ENCODE results near the gene RORB.

The RORB gene

GRCh38 chr9:74726581-74726980, 229.4 kb downstream of the RORB start:
- POLR2A ChIA-PET: no interaction called here
- DNase-seq: no peak

GRCh38 chr9:74728176-74728575, 231.0 kb downstream of the RORB start:
- 92% methylated on average over 5 of the region's 7 CpGs for WGBS (ENCODE audit: insufficient coverage)
- ChIA-PET POLR2A (no interaction called here), CTCF (no interaction called here)
- Histone ChIP-seq H3K27me3 (replicated peaks in 2 of 5; ENCODE audit: control insufficient read depth in 4 of 5, insufficient read depth in 5 of 5, low read length in 4 of 5) (peaks cover 0 to 2% (median 0%) of the 10 kb centered on the region in 5 experiments), H3K4me3 (ENCODE audit: control insufficient read depth in 1 of 7, extremely low read depth in 1 of 7, insufficient read depth in 4 of 7, low read depth in 2 of 7, low read length in 6 of 7) (no peak overlapping the region), H3K27ac (ENCODE audit: insufficient read depth in 1 of 2, low read depth in 1 of 2, low read length in 2 of 2, poor library complexity in 1 of 2, severe bottlenecking in 2 of 2) (no peak overlapping the region), H3K36me3 (ENCODE audit: control insufficient read depth in 4 of 4, insufficient read depth in 4 of 4, low read length in 3 of 4) (no peaks in the 10 kb centered on the region), H3K4me1 (ENCODE audit: control extremely low read depth in 1 of 4, control insufficient read depth in 4 of 4, insufficient read depth in 4 of 4, low read length in 3 of 4) (no peaks in the 10 kb centered on the region), H3K9me3 (ENCODE audit: control extremely low read depth in 1 of 5, control insufficient read depth in 4 of 5, insufficient read depth in 2 of 5, low read depth in 1 of 5, low read length in 4 of 5) (no peaks in the 10 kb centered on the region)
- no peak for DNase-seq

More at GRCh38 chr9:74726581-74726980, 229.4 kb downstream of the RORB start:
- no peaks in the 10 kb centered on the region for H3K9me3 ChIP-seq (ENCODE audit: control extremely low read depth in 1 of 5, control insufficient read depth in 4 of 5, insufficient read depth in 2 of 5, low read depth in 1 of 5, low read length in 4 of 5)
- no peak overlapping the region for H3K27ac ChIP-seq (ENCODE audit: insufficient read depth in 1 of 2, low read depth in 1 of 2, low read length in 2 of 2, poor library complexity in 1 of 2, severe bottlenecking in 2 of 2)
- no peaks in the 10 kb centered on the region for H3K36me3 ChIP-seq (ENCODE audit: control insufficient read depth in 4 of 4, insufficient read depth in 4 of 4, low read length in 3 of 4)
- WGBS (ENCODE audit: insufficient coverage): 100% methylated on average over 2 of the region's 3 CpGs
- CTCF ChIA-PET: interaction anchor here (1.0 kb wide), 1 partner anchor 17 kb away, joined by 3 read pairs; no protein-coding TSS in a partner anchor
- H3K4me1 ChIP-seq (ENCODE audit: control extremely low read depth in 1 of 4, control insufficient read depth in 4 of 4, insufficient read depth in 4 of 4, low read length in 3 of 4): no peaks in the 10 kb centered on the region
- no peak overlapping the region for H3K4me3 ChIP-seq (ENCODE audit: control insufficient read depth in 1 of 7, extremely low read depth in 1 of 7, insufficient read depth in 4 of 7, low read depth in 2 of 7, low read length in 6 of 7)
- peaks cover 0 to 2% (median 0%) of the 10 kb centered on the region in 5 experiments for H3K27me3 ChIP-seq (replicated peaks in 2 of 5; ENCODE audit: control insufficient read depth in 4 of 5, insufficient read depth in 5 of 5, low read length in 4 of 5)

GRCh38 chr9:74729136-74729695, 232.1 kb downstream of the RORB start:
- WGBS (ENCODE audit: insufficient coverage): 84% methylated on average over 9 of the region's 9 CpGs
- no peak overlapping the region for H3K27ac ChIP-seq (ENCODE audit: insufficient read depth in 1 of 2, low read depth in 1 of 2, low read length in 2 of 2, poor library complexity in 1 of 2, severe bottlenecking in 2 of 2)
- ChIA-PET POLR2A (no interaction called here), CTCF (no interaction called here)
- H3K4me1 ChIP-seq (ENCODE audit: control extremely low read depth in 1 of 4, control insufficient read depth in 4 of 4, insufficient read depth in 4 of 4, low read length in 3 of 4): no peaks in the 10 kb centered on the region
- no peak for DNase-seq
- H3K36me3 ChIP-seq (ENCODE audit: control insufficient read depth in 4 of 4, insufficient read depth in 4 of 4, low read length in 3 of 4): no peaks in the 10 kb centered on the region
- no peaks in the 10 kb centered on the region for H3K9me3 ChIP-seq (ENCODE audit: control extremely low read depth in 1 of 5, control insufficient read depth in 4 of 5, insufficient read depth in 2 of 5, low read depth in 1 of 5, low read length in 4 of 5)
- no peak overlapping the region for H3K4me3 ChIP-seq (ENCODE audit: control insufficient read depth in 1 of 7, extremely low read depth in 1 of 7, insufficient read depth in 4 of 7, low read depth in 2 of 7, low read length in 6 of 7)
- peaks cover 0 to 2% (median 0%) of the 10 kb centered on the region in 5 experiments for H3K27me3 ChIP-seq (replicated peaks in 2 of 5; ENCODE audit: control insufficient read depth in 4 of 5, insufficient read depth in 5 of 5, low read length in 4 of 5)

GRCh38 chr9:74735761-74736160, 238.6 kb downstream of the RORB start:
- no peaks in the 10 kb centered on the region for H3K4me1 ChIP-seq (ENCODE audit: control extremely low read depth in 1 of 4, control insufficient read depth in 4 of 4, insufficient read depth in 4 of 4, low read length in 3 of 4)
- H3K36me3 ChIP-seq (ENCODE audit: control insufficient read depth in 4 of 4, insufficient read depth in 4 of 4, low read length in 3 of 4): no peaks in the 10 kb centered on the region
- DNase-seq: no peak
- ChIA-PET CTCF (interaction anchor here (1.0 kb wide), 1 partner anchor 8 kb away, joined by 3 read pairs; no protein-coding TSS in a partner anchor), POLR2A (no interaction called here)
- peaks cover 0 to 4% (median 0%) of the 10 kb centered on the region in 5 experiments for H3K27me3 ChIP-seq (replicated peaks in 2 of 5; ENCODE audit: control insufficient read depth in 4 of 5, insufficient read depth in 5 of 5, low read length in 4 of 5)
- no peak overlapping the region for H3K27ac ChIP-seq (ENCODE audit: insufficient read depth in 1 of 2, low read depth in 1 of 2, low read length in 2 of 2, poor library complexity in 1 of 2, severe bottlenecking in 2 of 2)
- no peak overlapping the region for H3K4me3 ChIP-seq (ENCODE audit: control insufficient read depth in 1 of 7, extremely low read depth in 1 of 7, insufficient read depth in 4 of 7, low read depth in 2 of 7, low read length in 6 of 7)
- WGBS (ENCODE audit: insufficient coverage): 90% methylated on average over 4 of the region's 4 CpGs
- no peaks in the 10 kb centered on the region for H3K9me3 ChIP-seq (ENCODE audit: control extremely low read depth in 1 of 5, control insufficient read depth in 4 of 5, insufficient read depth in 2 of 5, low read depth in 1 of 5, low read length in 4 of 5)

GRCh38 chr9:74736646-74737045, 239.5 kb downstream of the RORB start:
- H3K9me3 ChIP-seq (ENCODE audit: control extremely low read depth in 1 of 5, control insufficient read depth in 4 of 5, insufficient read depth in 2 of 5, low read depth in 1 of 5, low read length in 4 of 5): no peaks in the 10 kb centered on the region
- POLR2A ChIA-PET: no interaction called here
- H3K4me1 ChIP-seq (ENCODE audit: control extremely low read depth in 1 of 4, control insufficient read depth in 4 of 4, insufficient read depth in 4 of 4, low read length in 3 of 4): no peaks in the 10 kb centered on the region
- H3K36me3 ChIP-seq (ENCODE audit: control insufficient read depth in 4 of 4, insufficient read depth in 4 of 4, low read length in 3 of 4): no peaks in the 10 kb centered on the region
- H3K27me3 ChIP-seq (replicated peaks in 2 of 5; ENCODE audit: control insufficient read depth in 4 of 5, insufficient read depth in 5 of 5, low read length in 4 of 5): peaks cover 0 to 4% (median 0%) of the 10 kb centered on the region in 5 experiments
- no peak overlapping the region for H3K27ac ChIP-seq (ENCODE audit: insufficient read depth in 1 of 2, low read depth in 1 of 2, low read length in 2 of 2, poor library complexity in 1 of 2, severe bottlenecking in 2 of 2)
- H3K4me3 ChIP-seq (ENCODE audit: control insufficient read depth in 1 of 7, extremely low read depth in 1 of 7, insufficient read depth in 4 of 7, low read depth in 2 of 7, low read length in 6 of 7): no peak overlapping the region
- no peak for DNase-seq
- 100% methylated on average over 2 of the region's 4 CpGs for WGBS (ENCODE audit: insufficient coverage)
- CTCF ChIA-PET: no interaction called here

DNA sequence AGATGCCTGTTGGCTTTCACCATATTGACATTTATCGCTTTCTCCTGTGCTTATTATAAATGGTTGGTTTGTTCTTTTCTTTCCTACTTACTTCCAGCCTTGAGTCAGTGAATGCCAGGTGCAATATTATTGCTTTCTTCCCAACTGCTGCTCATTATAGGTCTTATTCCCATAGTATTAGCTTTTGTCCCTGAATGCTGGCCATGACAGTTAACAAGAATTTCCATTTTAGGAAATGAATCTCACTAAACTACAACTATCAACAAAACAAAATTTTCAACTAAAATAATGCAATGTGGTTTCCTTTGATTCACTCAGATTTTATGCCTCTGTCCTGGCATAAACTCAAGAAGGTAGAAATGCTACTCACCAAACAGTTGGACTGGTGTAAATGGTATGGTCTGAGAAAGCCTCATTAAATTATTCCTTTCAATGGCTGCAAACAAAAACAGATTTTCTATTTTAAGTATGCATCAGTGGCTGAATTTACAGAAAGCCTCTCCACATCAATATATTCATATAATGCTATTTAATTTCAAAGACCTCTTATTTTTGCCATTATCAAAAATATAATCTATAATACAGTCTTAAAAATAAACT, 245.2 kb downstream of the RORB start:
- Histone ChIP-seq H3K27ac (ENCODE audit: insufficient read depth in 1 of 2, low read depth in 1 of 2, low read length in 2 of 2, poor library complexity in 1 of 2, severe bottlenecking in 2 of 2) (no peak overlapping the region), H3K27me3 (replicated peaks in 2 of 5; ENCODE audit: control insufficient read depth in 4 of 5, insufficient read depth in 5 of 5, low read length in 4 of 5) (peaks cover 0 to 12% (median 8%) of the 10 kb centered on the region in 5 experiments), H3K4me3 (ENCODE audit: control insufficient read depth in 1 of 7, extremely low read depth in 1 of 7, insufficient read depth in 4 of 7, low read depth in 2 of 7, low read length in 6 of 7) (no peak overlapping the region), H3K4me1 (ENCODE audit: control extremely low read depth in 1 of 4, control insufficient read depth in 4 of 4, insufficient read depth in 4 of 4, low read length in 3 of 4) (no peaks in the 10 kb centered on the region), H3K9me3 (ENCODE audit: control extremely low read depth in 1 of 5, control insufficient read depth in 4 of 5, insufficient read depth in 2 of 5, low read depth in 1 of 5, low read length in 4 of 5) (no peaks in the 10 kb centered on the region), H3K36me3 (ENCODE audit: control insufficient read depth in 4 of 4, insufficient read depth in 4 of 4, low read length in 3 of 4) (peaks cover 0 to 1% (median 0%) of the 10 kb centered on the region in 4 experiments)
- CTCF ChIA-PET: no interaction called here
- no peak for DNase-seq
- WGBS (ENCODE audit: insufficient coverage): no CpG with 5 or more reads among the region's 1 CpG
- POLR2A ChIA-PET: no interaction called here
